ENCODE results near the gene HDAC8. TPM values are rescaled to one million over a fixed set of nuclear protein-coding genes. Genes with fewer than 3 reads are reported as not detected.

Gene HDAC8
- total and polyA plus RNA-seq, 2 donors from 2014 or later, result 32.9 to 38.4 TPM

GRCh38 chrX:72470117-72470516 is 102.5 kb downstream of the HDAC8 start:
- Histone ChIP-seq H3K27me3 (ENCODE audit: control insufficient read depth, insufficient read depth, low read length) (no peaks in the 10 kb centered on the region), H3K4me1 (ENCODE audit: control insufficient read depth in 2 of 3, insufficient read depth in 2 of 3, low read depth in 1 of 3, low read length in 3 of 3) (no peaks in the 10 kb centered on the region), H3K9me3 (ENCODE audit: control insufficient read depth in 2 of 3, insufficient read depth in 1 of 3, low read length in 3 of 3) (no peaks in the 10 kb centered on the region), H3K4me3 (ENCODE audit: low read length in 3 of 3) (no peak overlapping the region), H3K9ac (ENCODE audit: low read length in 3 of 3) (no peak overlapping the region), H3K36me3 (ENCODE audit: control insufficient read depth in 2 of 3, insufficient read depth in 3 of 3, low read length in 3 of 3) (no peaks in the 10 kb centered on the region), H3K27ac (ENCODE audit: low read depth in 2 of 2, low read length in 2 of 2) (no peak overlapping the region)
- DNase-seq (no peak), FAIRE-seq (no peak)
- TF ChIP-seq, protein P1, sequence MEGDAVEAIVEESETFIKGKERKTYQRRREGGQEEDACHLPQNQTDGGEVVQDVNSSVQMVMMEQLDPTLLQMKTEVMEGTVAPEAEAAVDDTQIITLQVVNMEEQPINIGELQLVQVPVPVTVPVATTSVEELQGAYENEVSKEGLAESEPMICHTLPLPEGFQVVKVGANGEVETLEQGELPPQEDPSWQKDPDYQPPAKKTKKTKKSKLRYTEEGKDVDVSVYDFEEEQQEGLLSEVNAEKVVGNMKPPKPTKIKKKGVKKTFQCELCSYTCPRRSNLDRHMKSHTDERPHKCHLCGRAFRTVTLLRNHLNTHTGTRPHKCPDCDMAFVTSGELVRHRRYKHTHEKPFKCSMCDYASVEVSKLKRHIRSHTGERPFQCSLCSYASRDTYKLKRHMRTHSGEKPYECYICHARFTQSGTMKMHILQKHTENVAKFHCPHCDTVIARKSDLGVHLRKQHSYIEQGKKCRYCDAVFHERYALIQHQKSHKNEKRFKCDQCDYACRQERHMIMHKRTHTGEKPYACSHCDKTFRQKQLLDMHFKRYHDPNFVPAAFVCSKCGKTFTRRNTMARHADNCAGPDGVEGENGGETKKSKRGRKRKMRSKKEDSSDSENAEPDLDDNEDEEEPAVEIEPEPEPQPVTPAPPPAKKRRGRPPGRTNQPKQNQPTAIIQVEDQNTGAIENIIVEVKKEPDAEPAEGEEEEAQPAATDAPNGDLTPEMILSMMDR (IDR thresholded peaks at IDR 0.05; ENCODE audit: borderline replicate concordance, extremely low read depth, insufficient read depth), result no peak
- intact Hi-C loops (cut with DNase I), result no loop called here

DNA sequence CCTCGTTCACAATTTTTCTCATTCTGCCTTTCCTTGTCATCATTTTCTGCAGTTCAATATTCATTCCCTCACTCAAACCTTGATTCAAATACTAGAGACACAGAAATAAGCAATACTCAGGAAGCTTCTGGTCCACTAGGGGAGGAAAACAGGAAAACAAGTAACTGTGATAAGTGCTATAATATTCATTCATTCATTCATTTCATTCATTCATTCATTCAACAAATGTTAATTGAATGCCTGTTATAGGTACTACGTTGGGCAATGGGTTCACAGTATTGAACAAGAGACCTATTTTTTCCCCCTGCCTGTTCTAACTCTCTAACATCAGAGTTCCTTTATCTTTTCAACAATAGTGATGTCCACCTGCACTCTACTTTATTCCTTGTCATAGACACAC is 104.0 kb downstream of the HDAC8 start:
- Histone ChIP-seq H3K27ac (ENCODE audit: low read depth in 2 of 2, low read length in 2 of 2) (no peak overlapping the region), H3K27me3 (ENCODE audit: control insufficient read depth, insufficient read depth, low read length) (no peaks in the 10 kb centered on the region), H3K9me3 (ENCODE audit: control insufficient read depth in 2 of 3, insufficient read depth in 1 of 3, low read length in 3 of 3) (no peaks in the 10 kb centered on the region), H3K9ac (ENCODE audit: low read length in 3 of 3) (no peak overlapping the region), H3K36me3 (ENCODE audit: control insufficient read depth in 2 of 3, insufficient read depth in 3 of 3, low read length in 3 of 3) (no peaks in the 10 kb centered on the region), H3K4me1 (ENCODE audit: control insufficient read depth in 2 of 3, insufficient read depth in 2 of 3, low read depth in 1 of 3, low read length in 3 of 3) (no peaks in the 10 kb centered on the region), H3K4me3 (ENCODE audit: low read length in 3 of 3) (no peak overlapping the region)
- DNase-seq, result no peak
- FAIRE-seq, result no peak
- intact Hi-C loops (cut with DNase I), result no loop called here
- TF ChIP-seq, protein P1 (IDR thresholded peaks at IDR 0.05; ENCODE audit: borderline replicate concordance, extremely low read depth, insufficient read depth), result no peak

- Histone ChIP-seq H3K27ac (ENCODE audit: low read depth in 2 of 2, low read length in 2 of 2) (no peak overlapping the region), H3K4me1 (ENCODE audit: control insufficient read depth in 2 of 3, insufficient read depth in 2 of 3, low read depth in 1 of 3, low read length in 3 of 3) (no peaks in the 10 kb centered on the region), H3K27me3 (ENCODE audit: control insufficient read depth, insufficient read depth, low read length) (no peaks in the 10 kb centered on the region), H3K9me3 (ENCODE audit: control insufficient read depth in 2 of 3, insufficient read depth in 1 of 3, low read length in 3 of 3) (no peaks in the 10 kb centered on the region), H3K4me3 (ENCODE audit: low read length in 3 of 3) (no peak overlapping the region), H3K36me3 (ENCODE audit: control insufficient read depth in 2 of 3, insufficient read depth in 3 of 3, low read length in 3 of 3) (no peaks in the 10 kb centered on the region), H3K9ac (ENCODE audit: low read length in 3 of 3) (no peak overlapping the region)
- FAIRE-seq (no peak), DNase-seq (no peak)
- TF ChIP-seq, protein P1 (IDR thresholded peaks at IDR 0.05; ENCODE audit: borderline replicate concordance, extremely low read depth, insufficient read depth), result no peak
- intact Hi-C loops (cut with DNase I), result no loop called here
These were observed 105.5 kb downstream of the HDAC8 start for GRCh38 chrX:72467135-72467534.

- Histone ChIP-seq H3K9ac (ENCODE audit: low read length in 3 of 3) (no peak overlapping the region), H3K9me3 (ENCODE audit: control insufficient read depth in 2 of 3, insufficient read depth in 1 of 3, low read length in 3 of 3) (no peaks in the 10 kb centered on the region), H3K4me3 (ENCODE audit: low read length in 3 of 3) (no peak overlapping the region), H3K36me3 (ENCODE audit: control insufficient read depth in 2 of 3, insufficient read depth in 3 of 3, low read length in 3 of 3) (no peaks in the 10 kb centered on the region), H3K27ac (ENCODE audit: low read depth in 2 of 2, low read length in 2 of 2) (no peak overlapping the region), H3K4me1 (ENCODE audit: control insufficient read depth in 2 of 3, insufficient read depth in 2 of 3, low read depth in 1 of 3, low read length in 3 of 3) (no peaks in the 10 kb centered on the region), H3K27me3 (ENCODE audit: control insufficient read depth, insufficient read depth, low read length) (no peaks in the 10 kb centered on the region)
- DNase-seq (no peak), FAIRE-seq (no peak)
- TF ChIP-seq, protein P1 (IDR thresholded peaks at IDR 0.05; ENCODE audit: borderline replicate concordance, extremely low read depth, insufficient read depth), result no peak
- intact Hi-C loops (cut with DNase I), result no loop called here
These were observed 106.2 kb downstream of the HDAC8 start for GRCh38 chrX:72466493-72466892.
